Body of pancreas (tissue), 4 donors: ENCODE results near the gene CEP85L.

Experiments used
- CTCF ChIP-seq, 7 experiments: fragments of 450-650 bp in 4 of 7; fragments of 200-600 bp in 3 of 7; sonication (generic) in 3 of 7; IDR thresholded peaks; one replicate each; pipeline ENCODE4 v1.5.1; 2016 to 2019; ENCODE audit warnings: antibody characterized with exemption in 7 of 7
- POLR2A ChIP-seq, 3 donors: fragments of 450-650 bp; IDR thresholded peaks; one replicate each; pipeline ENCODE4 v1.6.1; 2016; ENCODE audit warnings: antibody characterized with exemption in 3 of 3, mild to moderate bottlenecking in 2 of 3

- TF ChIP-seq POLR2A (IDR thresholded peaks at IDR 0.05) (no peak), CTCF (IDR thresholded peaks at IDR 0.05) (no peak)
These were observed 46.2 kb upstream of the CEP85L start for GRCh38 chr6:118697554-118697953.
